Measurements from ENCODE around the gene DNAL1. TPM values are rescaled to one million over a fixed set of nuclear protein-coding genes. Genes with fewer than 3 reads are reported as not detected.

The DNAL1 gene
- total and polyA plus RNA-seq, 2 of the 13 experiments (the other 11 are each of a cell fraction or from before 2014, with no cell fraction given) = 1.4 to 13.3 TPM

DNA sequence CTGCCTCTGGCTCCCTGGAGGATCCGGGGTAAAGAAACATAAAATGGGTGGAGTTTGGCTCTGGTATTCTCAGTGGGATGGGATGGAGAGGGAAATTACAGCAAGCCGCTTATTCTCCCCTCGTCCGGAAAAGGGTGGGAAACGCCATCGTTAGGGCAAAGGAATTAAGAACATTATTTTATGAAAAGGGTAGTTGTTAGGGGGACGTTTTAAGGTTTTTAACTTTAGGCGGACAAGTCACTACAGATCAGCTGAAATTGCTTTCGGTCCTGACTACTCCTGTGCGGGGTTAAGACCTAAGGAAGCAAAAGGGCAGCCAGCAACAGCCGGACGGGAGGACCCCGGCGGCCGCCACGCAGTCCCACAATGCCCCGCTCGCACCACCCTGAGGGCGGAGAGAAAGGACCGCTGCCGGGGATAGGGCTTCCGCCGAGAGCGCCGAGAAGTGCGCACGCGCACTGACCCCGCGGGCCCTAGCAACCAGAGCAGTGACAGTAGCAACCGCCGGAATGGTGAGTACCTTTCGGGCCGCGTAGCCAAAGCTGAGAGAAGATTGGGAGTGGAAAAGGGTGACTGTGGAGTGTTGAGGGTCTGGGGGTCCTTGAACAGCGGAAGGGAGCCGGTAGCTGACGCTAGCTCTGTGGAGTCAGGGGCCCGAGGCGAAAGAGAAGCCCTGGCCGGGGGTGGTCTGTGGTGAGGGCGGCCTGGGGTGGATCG, at the start of gene DNAL1 (continued):
- TF ChIP-seq, protein P1, sequence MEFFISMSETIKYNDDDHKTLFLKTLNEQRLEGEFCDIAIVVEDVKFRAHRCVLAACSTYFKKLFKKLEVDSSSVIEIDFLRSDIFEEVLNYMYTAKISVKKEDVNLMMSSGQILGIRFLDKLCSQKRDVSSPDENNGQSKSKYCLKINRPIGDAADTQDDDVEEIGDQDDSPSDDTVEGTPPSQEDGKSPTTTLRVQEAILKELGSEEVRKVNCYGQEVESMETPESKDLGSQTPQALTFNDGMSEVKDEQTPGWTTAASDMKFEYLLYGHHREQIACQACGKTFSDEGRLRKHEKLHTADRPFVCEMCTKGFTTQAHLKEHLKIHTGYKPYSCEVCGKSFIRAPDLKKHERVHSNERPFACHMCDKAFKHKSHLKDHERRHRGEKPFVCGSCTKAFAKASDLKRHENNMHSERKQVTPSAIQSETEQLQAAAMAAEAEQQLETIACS (CRISPR knock-in tag; IDR thresholded peaks at IDR 0.05) = no peak
- TF ChIP-seq SMYD3 (CRISPR knock-in tag; IDR thresholded peaks at IDR 0.05) (no peak), ATF7 (IDR thresholded peaks at IDR 0.05) (no peak), ATF7 (CRISPR knock-in tag; IDR thresholded peaks at IDR 0.05) (no peak), SALL1 (CRISPR knock-in tag; IDR thresholded peaks at IDR 0.05) (peak; percentile 62), PAXIP1 (CRISPR knock-in tag; conservative IDR thresholded peaks at IDR 0.05) (no peak; the same call in 1 of the 2 replicates), YEATS2 (CRISPR knock-in tag; IDR thresholded peaks at IDR 0.05; ENCODE audit: borderline replicate concordance) (peak; percentile 41; the same call in 1 of the 2 replicates), SUZ12 (IDR thresholded peaks at IDR 0.05; ENCODE audit: low read depth, low read length) (no peak; the same call in 1 of the 2 replicates), ARHGAP35 (CRISPR knock-in tag; IDR thresholded peaks at IDR 0.05; ENCODE audit: borderline replicate concordance) (no peak), SCMH1 (CRISPR knock-in tag; IDR thresholded peaks at IDR 0.05; ENCODE audit: borderline replicate concordance) (no peak), THAP8 (CRISPR knock-in tag; IDR thresholded peaks at IDR 0.05; ENCODE audit: borderline replicate concordance) (no peak), ZNF672 (CRISPR knock-in tag; IDR thresholded peaks at IDR 0.05) (no peak), ZNF724P (CRISPR knock-in tag; IDR thresholded peaks at IDR 0.05; ENCODE audit: borderline replicate concordance) (no peak), POLR2AphosphoS2 (IDR thresholded peaks at IDR 0.05; ENCODE audit: low read depth, low read length) (no peak), MTF1 (CRISPR knock-in tag; IDR thresholded peaks at IDR 0.05) (no peak), GRHL1 (CRISPR knock-in tag; conservative IDR thresholded peaks at IDR 0.05) (no peak), SIX4 (CRISPR knock-in tag; IDR thresholded peaks at IDR 0.05) (no peak), ASH2L (IDR thresholded peaks at IDR 0.05; ENCODE audit: insufficient read length, low read depth, low read length) (peak; percentile 59)
- TF ChIP-seq, protein P2, sequence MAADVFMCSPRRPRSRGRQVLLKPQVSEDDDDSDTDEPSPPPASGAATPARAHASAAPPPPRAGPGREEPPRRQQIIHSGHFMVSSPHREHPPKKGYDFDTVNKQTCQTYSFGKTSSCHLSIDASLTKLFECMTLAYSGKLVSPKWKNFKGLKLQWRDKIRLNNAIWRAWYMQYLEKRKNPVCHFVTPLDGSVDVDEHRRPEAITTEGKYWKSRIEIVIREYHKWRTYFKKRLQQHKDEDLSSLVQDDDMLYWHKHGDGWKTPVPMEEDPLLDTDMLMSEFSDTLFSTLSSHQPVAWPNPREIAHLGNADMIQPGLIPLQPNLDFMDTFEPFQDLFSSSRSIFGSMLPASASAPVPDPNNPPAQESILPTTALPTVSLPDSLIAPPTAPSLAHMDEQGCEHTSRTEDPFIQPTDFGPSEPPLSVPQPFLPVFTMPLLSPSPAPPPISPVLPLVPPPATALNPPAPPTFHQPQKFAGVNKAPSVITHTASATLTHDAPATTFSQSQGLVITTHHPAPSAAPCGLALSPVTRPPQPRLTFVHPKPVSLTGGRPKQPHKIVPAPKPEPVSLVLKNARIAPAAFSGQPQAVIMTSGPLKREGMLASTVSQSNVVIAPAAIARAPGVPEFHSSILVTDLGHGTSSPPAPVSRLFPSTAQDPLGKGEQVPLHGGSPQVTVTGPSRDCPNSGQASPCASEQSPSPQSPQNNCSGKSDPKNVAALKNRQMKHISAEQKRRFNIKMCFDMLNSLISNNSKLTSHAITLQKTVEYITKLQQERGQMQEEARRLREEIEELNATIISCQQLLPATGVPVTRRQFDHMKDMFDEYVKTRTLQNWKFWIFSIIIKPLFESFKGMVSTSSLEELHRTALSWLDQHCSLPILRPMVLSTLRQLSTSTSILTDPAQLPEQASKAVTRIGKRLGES (CRISPR knock-in tag; IDR thresholded peaks at IDR 0.05; ENCODE audit: borderline replicate concordance) = no peak

All from HepG2 (cell line).